ENCODE results near the gene EML2. TPM values are rescaled to one million over a fixed set of nuclear protein-coding genes. Genes with fewer than 3 reads are reported as not detected.

EML2 gene
- total and polyA plus RNA-seq, 4 donors = 21.7 to 52.9 (median 45.2) TPM

GRCh38 chr19:45600340-45600885 is 38.8 kb downstream of the EML2 start:
- no peak overlapping the region for H3K27ac ChIP-seq (ENCODE audit: low read depth in 1 of 2, low read length in 2 of 2)
- DNase-seq (no peak), ATAC-seq (ENCODE audit: low FRiP score) (no peak)
- no peaks in the 10 kb centered on the region for H3K4me1 ChIP-seq (ENCODE audit: control insufficient read depth in 1 of 2, insufficient read depth in 2 of 2, low read length in 2 of 2)
- H3K4me3 ChIP-seq (ENCODE audit: low read length in 2 of 2) = no peak overlapping the region
- H3K9me3 ChIP-seq (ENCODE audit: control insufficient read depth, low read length) = no peaks in the 10 kb centered on the region
- intact Hi-C loops (cut with DNase I) = no loop called here
- 33 to 42% methylated on average over 5 of the region's 5 CpGs for WGBS, 2 donors
- H3K27me3 ChIP-seq (ENCODE audit: control insufficient read depth in 1 of 2, insufficient read depth in 2 of 2, low read length in 1 of 2) = no peaks in the 10 kb centered on the region
- no peaks in the 10 kb centered on the region for H3K36me3 ChIP-seq (ENCODE audit: control insufficient read depth in 1 of 2, insufficient read depth in 2 of 2, low read length in 1 of 2)

- Histone ChIP-seq H3K4me3 (ENCODE audit: low read length in 2 of 2) (no peak overlapping the region), H3K4me1 (ENCODE audit: control insufficient read depth in 1 of 2, insufficient read depth in 2 of 2, low read length in 2 of 2) (no peaks in the 10 kb centered on the region), H3K27me3 (ENCODE audit: control insufficient read depth in 1 of 2, insufficient read depth in 2 of 2, low read length in 1 of 2) (no peaks in the 10 kb centered on the region), H3K9me3 (ENCODE audit: control insufficient read depth, low read length) (no peaks in the 10 kb centered on the region), H3K36me3 (ENCODE audit: control insufficient read depth in 1 of 2, insufficient read depth in 2 of 2, low read length in 1 of 2) (no peaks in the 10 kb centered on the region), H3K27ac (ENCODE audit: low read depth in 1 of 2, low read length in 2 of 2) (no peak overlapping the region)
- DNase-seq = no peak
- WGBS, 2 donors = 8 to 10% methylated on average over 12 to 13 of the region's 13 CpGs
- no peak for ATAC-seq (ENCODE audit: low FRiP score)
- intact Hi-C loops (cut with DNase I) = no loop called here
Measured at GRCh38 chr19:45599286-45599685, 39.9 kb downstream of the EML2 start.

DNA sequence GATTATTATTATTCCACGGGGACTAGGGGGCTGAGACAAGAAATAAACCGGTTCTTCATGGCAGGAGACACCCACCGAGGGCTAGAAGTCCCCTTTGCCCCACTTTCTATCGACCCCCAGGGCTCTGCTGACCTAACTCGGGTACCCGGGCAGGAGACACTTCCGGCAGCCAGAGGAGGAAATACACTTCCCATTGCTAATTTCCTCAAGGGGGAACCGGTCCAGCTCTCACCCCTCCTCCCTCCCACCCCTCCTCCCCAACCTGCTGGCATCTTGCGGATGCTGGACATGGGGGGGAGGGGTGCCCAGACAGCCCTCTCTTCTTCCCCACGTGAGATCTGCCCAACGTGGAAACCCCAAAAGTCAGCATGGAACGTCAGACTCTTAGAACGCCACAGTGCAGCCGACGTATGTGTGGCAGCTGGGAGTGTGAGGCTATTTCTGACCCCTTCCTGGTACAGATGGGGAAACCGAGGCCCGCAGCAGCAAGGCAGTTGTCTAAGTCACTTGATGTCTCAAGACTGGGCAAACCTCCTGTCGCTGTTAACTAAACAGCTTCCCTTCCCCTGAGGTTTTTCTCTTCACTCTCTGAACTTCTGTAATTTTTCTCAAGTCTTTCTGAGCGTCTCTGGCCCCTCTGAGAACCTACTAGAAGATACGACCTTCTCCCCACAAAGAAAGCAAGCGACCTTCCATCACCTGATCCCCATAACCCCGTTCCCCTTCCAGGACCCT is 40.8 kb downstream of the EML2 start:
- no peak for ATAC-seq (ENCODE audit: low FRiP score)
- H3K9me3 ChIP-seq (ENCODE audit: control insufficient read depth, low read length) = no peaks in the 10 kb centered on the region
- H3K27ac ChIP-seq (ENCODE audit: low read depth in 1 of 2, low read length in 2 of 2) = no peak overlapping the region
- no peak overlapping the region for H3K4me3 ChIP-seq (ENCODE audit: low read length in 2 of 2)
- intact Hi-C loops (cut with DNase I) = no loop called here
- H3K27me3 ChIP-seq (ENCODE audit: control insufficient read depth in 1 of 2, insufficient read depth in 2 of 2, low read length in 1 of 2) = no peaks in the 10 kb centered on the region
- no peaks in the 10 kb centered on the region for H3K4me1 ChIP-seq (ENCODE audit: control insufficient read depth in 1 of 2, insufficient read depth in 2 of 2, low read length in 2 of 2)
- H3K36me3 ChIP-seq (ENCODE audit: control insufficient read depth in 1 of 2, insufficient read depth in 2 of 2, low read length in 1 of 2) = no peaks in the 10 kb centered on the region
- 4 to 6% methylated on average over 21 to 22 of the region's 22 CpGs for WGBS, 2 donors
- DNase-seq = no peak

- ATAC-seq (ENCODE audit: low FRiP score) (peak; percentile 51), DNase-seq (no peak)
- no peaks in the 10 kb centered on the region for H3K9me3 ChIP-seq (ENCODE audit: control insufficient read depth, low read length)
- no peaks in the 10 kb centered on the region for H3K27me3 ChIP-seq (ENCODE audit: control insufficient read depth in 1 of 2, insufficient read depth in 2 of 2, low read length in 1 of 2)
- WGBS, 2 donors = 19 to 23% methylated on average over 5 of the region's 5 CpGs
- H3K4me1 ChIP-seq (ENCODE audit: control insufficient read depth in 1 of 2, insufficient read depth in 2 of 2, low read length in 2 of 2) = no peaks in the 10 kb centered on the region
- no peaks in the 10 kb centered on the region for H3K36me3 ChIP-seq (ENCODE audit: control insufficient read depth in 1 of 2, insufficient read depth in 2 of 2, low read length in 1 of 2)
- intact Hi-C loops (cut with DNase I) = no loop called here
- no peak overlapping the region for H3K27ac ChIP-seq (ENCODE audit: low read depth in 1 of 2, low read length in 2 of 2)
- no peak overlapping the region for H3K4me3 ChIP-seq (ENCODE audit: low read length in 2 of 2)
Measured at GRCh38 chr19:45597425-45598111, 41.6 kb downstream of the EML2 start.

GRCh38 chr19:45595814-45596213 is 43.4 kb downstream of the EML2 start:
- WGBS, 2 donors = 51 to 55% methylated on average over 6 of the region's 6 CpGs
- H3K4me1 ChIP-seq (ENCODE audit: control insufficient read depth in 1 of 2, insufficient read depth in 2 of 2, low read length in 2 of 2) = no peaks in the 10 kb centered on the region
- H3K27me3 ChIP-seq (ENCODE audit: control insufficient read depth in 1 of 2, insufficient read depth in 2 of 2, low read length in 1 of 2) = no peaks in the 10 kb centered on the region
- DNase-seq (no peak), ATAC-seq (ENCODE audit: low FRiP score) (no peak)
- H3K36me3 ChIP-seq (ENCODE audit: control insufficient read depth in 1 of 2, insufficient read depth in 2 of 2, low read length in 1 of 2) = no peaks in the 10 kb centered on the region
- no peak overlapping the region for H3K27ac ChIP-seq (ENCODE audit: low read depth in 1 of 2, low read length in 2 of 2)
- no peaks in the 10 kb centered on the region for H3K9me3 ChIP-seq (ENCODE audit: control insufficient read depth, low read length)
- intact Hi-C loops (cut with DNase I) = no loop called here
- no peak overlapping the region for H3K4me3 ChIP-seq (ENCODE audit: low read length in 2 of 2)

DNA sequence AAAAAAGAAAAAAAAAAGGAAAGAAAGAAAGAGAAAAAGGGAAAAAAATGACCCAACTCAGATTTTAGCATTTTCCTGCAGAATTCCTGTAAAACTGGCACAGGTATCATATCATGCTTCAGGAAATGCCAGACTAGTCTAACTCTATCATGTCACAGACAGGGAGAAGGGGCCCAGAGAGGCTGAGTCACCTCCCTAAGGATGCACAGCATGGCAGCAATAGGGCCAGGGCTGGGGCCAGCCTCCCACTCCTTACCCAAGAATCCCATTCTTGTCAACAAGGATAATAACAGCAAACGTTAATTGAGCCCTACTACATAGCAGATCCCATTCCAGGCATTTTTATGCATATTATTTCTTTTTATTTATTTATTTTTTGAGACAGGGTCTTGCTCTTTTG is 45.7 kb downstream of the EML2 start:
- H3K27me3 ChIP-seq (ENCODE audit: control insufficient read depth in 1 of 2, insufficient read depth in 2 of 2, low read length in 1 of 2) = no peaks in the 10 kb centered on the region
- 3 to 5% methylated on average over 1 of the region's 1 CpG for WGBS, 2 donors

DNA sequence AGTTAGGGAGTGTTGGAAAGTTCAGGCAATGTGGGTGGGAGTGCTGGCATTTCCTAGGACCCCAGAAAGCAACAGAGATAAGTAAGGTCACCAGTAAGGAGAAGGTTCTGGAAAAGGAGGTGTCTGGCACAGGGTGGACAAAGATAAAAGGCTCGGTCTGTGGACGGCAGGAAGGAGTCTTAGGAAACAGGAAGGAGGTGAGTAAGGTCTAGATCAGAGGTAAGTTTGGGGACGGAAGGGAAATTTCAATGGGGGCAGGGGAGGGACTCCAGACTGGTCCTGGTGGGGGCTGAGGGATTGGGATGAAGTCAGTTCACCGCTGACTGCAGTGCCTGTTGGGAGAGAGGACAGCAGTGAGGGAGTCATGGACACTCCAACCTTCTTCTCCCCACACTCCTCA is 46.8 kb downstream of the EML2 start:
- Histone ChIP-seq H3K27ac (ENCODE audit: low read depth in 1 of 2, low read length in 2 of 2) (no peak overlapping the region), H3K9me3 (ENCODE audit: control insufficient read depth, low read length) (no peaks in the 10 kb centered on the region), H3K4me3 (ENCODE audit: low read length in 2 of 2) (no peak overlapping the region), H3K4me1 (ENCODE audit: control insufficient read depth in 1 of 2, insufficient read depth in 2 of 2, low read length in 2 of 2) (no peaks in the 10 kb centered on the region), H3K27me3 (ENCODE audit: control insufficient read depth in 1 of 2, insufficient read depth in 2 of 2, low read length in 1 of 2) (no peaks in the 10 kb centered on the region), H3K36me3 (ENCODE audit: control insufficient read depth in 1 of 2, insufficient read depth in 2 of 2, low read length in 1 of 2) (no peaks in the 10 kb centered on the region)
- intact Hi-C loops (cut with DNase I) = no loop called here
- no peak for DNase-seq
- 43 to 48% methylated on average over 4 of the region's 4 CpGs for WGBS, 2 donors
- no peak for ATAC-seq (ENCODE audit: low FRiP score)

More for the DNA sequence above, 45.7 kb downstream of the EML2 start:
- Histone ChIP-seq H3K9me3 (ENCODE audit: control insufficient read depth, low read length) (no peaks in the 10 kb centered on the region), H3K36me3 (ENCODE audit: control insufficient read depth in 1 of 2, insufficient read depth in 2 of 2, low read length in 1 of 2) (no peaks in the 10 kb centered on the region), H3K4me1 (ENCODE audit: control insufficient read depth in 1 of 2, insufficient read depth in 2 of 2, low read length in 2 of 2) (no peaks in the 10 kb centered on the region), H3K4me3 (ENCODE audit: low read length in 2 of 2) (no peak overlapping the region), H3K27ac (ENCODE audit: low read depth in 1 of 2, low read length in 2 of 2) (no peak overlapping the region)
- no peak for DNase-seq
- intact Hi-C loops (cut with DNase I) = no loop called here
- no peak for ATAC-seq (ENCODE audit: low FRiP score)

GRCh38 chr19:45591638-45592005 is 47.6 kb downstream of the EML2 start:
- 91 to 92% methylated on average over 21 of the region's 21 CpGs for WGBS, 2 donors
- Histone ChIP-seq H3K4me3 (ENCODE audit: low read length in 2 of 2) (no peak overlapping the region), H3K9me3 (ENCODE audit: control insufficient read depth, low read length) (no peaks in the 10 kb centered on the region), H3K27ac (ENCODE audit: low read depth in 1 of 2, low read length in 2 of 2) (no peak overlapping the region), H3K4me1 (ENCODE audit: control insufficient read depth in 1 of 2, insufficient read depth in 2 of 2, low read length in 2 of 2) (no peaks in the 10 kb centered on the region), H3K27me3 (ENCODE audit: control insufficient read depth in 1 of 2, insufficient read depth in 2 of 2, low read length in 1 of 2) (no peaks in the 10 kb centered on the region), H3K36me3 (ENCODE audit: control insufficient read depth in 1 of 2, insufficient read depth in 2 of 2, low read length in 1 of 2) (no peaks in the 10 kb centered on the region)
- ATAC-seq (ENCODE audit: low FRiP score) (no peak), DNase-seq (no peak)
- intact Hi-C loops (cut with DNase I) = no loop called here

All from aorta (tissue), 5 donors.